LNCAP (cell line): Measurements from ENCODE around the gene ESR2.

ENCODE experiments used
- CTCF ChIP-seq: fragments of 450-650 bp; IDR thresholded peaks from 2 replicates; pipeline ENCODE4 v1.5.1; 2017; ENCODE audit warnings: mild to moderate bottlenecking

ESR2 gene

GRCh38 chr14:64117671-64118402 is 176.3 kb downstream of the ESR2 start:
- TF ChIP-seq CTCF: no peak

GRCh38 chr14:64115401-64115800 is 178.8 kb downstream of the ESR2 start:
- no peak for TF ChIP-seq CTCF

GRCh38 chr14:64114796-64115195 is 179.4 kb downstream of the ESR2 start:
- no peak for TF ChIP-seq CTCF

- no peak for TF ChIP-seq CTCF
Measured at GRCh38 chr14:64114166-64114565, 180.0 kb downstream of the ESR2 start.

- no peak for TF ChIP-seq CTCF
Measured at GRCh38 chr14:64112867-64113678, 181.1 kb downstream of the ESR2 start.

GRCh38 chr14:64110802-64111201 is 183.4 kb downstream of the ESR2 start:
- TF ChIP-seq CTCF: no peak

- TF ChIP-seq CTCF: no peak
Measured at GRCh38 chr14:64109819-64110554, 184.2 kb downstream of the ESR2 start.
